ENCODE data around the gene BHMT2. TPM values are rescaled to one million over a fixed set of nuclear protein-coding genes. Genes with fewer than 3 reads are reported as not detected.

The BHMT2 gene
- total RNA-seq, 1 donor from 2014 or later = 4.2 TPM

DNA sequence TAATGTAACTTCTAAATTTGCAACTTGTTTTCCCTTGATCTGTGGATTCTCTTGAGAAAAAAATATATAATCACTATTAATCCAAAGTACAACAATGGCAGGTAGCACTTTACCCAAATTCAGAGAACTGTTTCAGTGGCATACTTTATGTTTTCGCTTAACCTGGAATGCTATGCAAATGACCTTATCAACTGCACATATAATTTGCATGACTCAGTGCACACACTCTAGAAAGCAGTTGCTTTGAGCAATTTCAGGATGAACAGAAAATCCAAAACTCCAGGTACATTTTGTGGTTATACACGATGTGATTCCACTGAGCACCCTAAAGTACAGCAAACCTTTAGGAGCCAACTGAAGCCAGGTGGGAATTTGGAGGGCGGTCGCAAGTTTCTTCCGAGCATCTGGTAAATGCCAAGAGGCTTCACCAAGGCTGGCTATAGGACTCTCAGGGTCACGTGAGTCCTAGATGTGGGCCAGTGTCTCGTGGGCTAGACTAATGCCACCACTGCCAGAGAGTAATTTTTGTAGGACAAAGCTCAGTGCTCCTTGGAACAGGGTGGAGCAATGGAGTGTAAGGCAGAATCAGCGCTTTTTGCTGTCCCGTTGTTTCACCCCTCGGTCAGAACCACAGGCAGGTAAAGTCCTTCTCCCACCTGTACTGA is 37.4 kb upstream of the BHMT2 start:
- Histone ChIP-seq H3K27ac (no peak overlapping the region), H3K36me3 (no peaks in the 10 kb centered on the region), H3K4me1 (no peaks in the 10 kb centered on the region), H3K27me3 (no peaks in the 10 kb centered on the region), H3K9me3 (no peaks in the 10 kb centered on the region), H3K4me3 (no peak overlapping the region)
- TF ChIP-seq, protein P1, sequence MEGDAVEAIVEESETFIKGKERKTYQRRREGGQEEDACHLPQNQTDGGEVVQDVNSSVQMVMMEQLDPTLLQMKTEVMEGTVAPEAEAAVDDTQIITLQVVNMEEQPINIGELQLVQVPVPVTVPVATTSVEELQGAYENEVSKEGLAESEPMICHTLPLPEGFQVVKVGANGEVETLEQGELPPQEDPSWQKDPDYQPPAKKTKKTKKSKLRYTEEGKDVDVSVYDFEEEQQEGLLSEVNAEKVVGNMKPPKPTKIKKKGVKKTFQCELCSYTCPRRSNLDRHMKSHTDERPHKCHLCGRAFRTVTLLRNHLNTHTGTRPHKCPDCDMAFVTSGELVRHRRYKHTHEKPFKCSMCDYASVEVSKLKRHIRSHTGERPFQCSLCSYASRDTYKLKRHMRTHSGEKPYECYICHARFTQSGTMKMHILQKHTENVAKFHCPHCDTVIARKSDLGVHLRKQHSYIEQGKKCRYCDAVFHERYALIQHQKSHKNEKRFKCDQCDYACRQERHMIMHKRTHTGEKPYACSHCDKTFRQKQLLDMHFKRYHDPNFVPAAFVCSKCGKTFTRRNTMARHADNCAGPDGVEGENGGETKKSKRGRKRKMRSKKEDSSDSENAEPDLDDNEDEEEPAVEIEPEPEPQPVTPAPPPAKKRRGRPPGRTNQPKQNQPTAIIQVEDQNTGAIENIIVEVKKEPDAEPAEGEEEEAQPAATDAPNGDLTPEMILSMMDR (IDR thresholded peaks at IDR 0.05) = no peak
- TF ChIP-seq POLR2A (IDR thresholded peaks at IDR 0.05) = no peak
- no peak for TF ChIP-seq POLR2AphosphoS5 (IDR thresholded peaks at IDR 0.05; ENCODE audit: insufficient read depth in 1 of 2, low read depth in 1 of 2)
- DNase-seq (ENCODE audit: extremely low spot score in 2 of 2) = no peak
- intact Hi-C loops (cut with DNase I) = no loop called here

DNA sequence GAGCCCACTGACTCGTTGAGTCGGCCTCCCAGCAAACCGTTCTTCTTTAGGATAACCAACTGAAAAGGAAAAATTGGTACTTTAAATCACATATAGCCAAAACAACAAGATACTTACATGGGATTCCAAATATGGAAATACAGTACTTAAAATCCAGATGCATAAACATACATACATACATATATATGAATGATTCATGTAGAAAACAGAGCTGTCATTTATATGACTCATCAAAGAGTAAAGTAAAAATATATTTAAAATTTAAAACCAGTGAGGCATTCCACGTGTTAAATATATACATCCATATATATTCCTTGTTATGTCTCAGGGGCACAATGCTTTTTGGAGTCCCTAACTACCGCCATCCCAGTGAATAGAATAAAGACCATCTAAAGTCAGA is 36.8 kb upstream of the BHMT2 start:
- Histone ChIP-seq H3K36me3 (no peaks in the 10 kb centered on the region), H3K9me3 (no peaks in the 10 kb centered on the region), H3K4me3 (no peak overlapping the region), H3K27ac (no peak overlapping the region), H3K4me1 (no peaks in the 10 kb centered on the region), H3K27me3 (no peaks in the 10 kb centered on the region)
- no peak for TF ChIP-seq POLR2A (IDR thresholded peaks at IDR 0.05)
- no peak for TF ChIP-seq POLR2AphosphoS5 (IDR thresholded peaks at IDR 0.05; ENCODE audit: insufficient read depth in 1 of 2, low read depth in 1 of 2)
- TF ChIP-seq, protein P1 (IDR thresholded peaks at IDR 0.05) = no peak
- DNase-seq (ENCODE audit: extremely low spot score in 2 of 2) = no peak
- intact Hi-C loops (cut with DNase I) = no loop called here

DNA sequence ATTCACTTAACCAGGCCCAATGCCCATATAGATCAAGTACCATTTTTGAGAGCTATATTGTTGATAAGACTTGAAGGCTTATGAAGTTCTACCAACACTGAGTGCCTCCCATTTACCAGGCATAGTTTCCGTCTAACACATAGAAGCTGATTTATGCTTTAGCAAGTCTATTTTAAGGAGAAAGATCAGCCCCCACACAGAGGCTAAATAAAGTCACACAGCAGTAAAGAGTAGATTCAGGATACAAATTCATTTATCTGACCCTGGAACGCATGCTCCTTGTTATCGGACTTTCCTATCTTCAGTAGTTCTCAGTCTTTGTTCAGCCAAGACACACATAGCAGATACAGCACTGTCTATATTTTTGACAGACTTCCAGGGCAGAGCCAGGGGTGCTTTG is 34.3 kb upstream of the BHMT2 start:
- H3K4me1 ChIP-seq = no peaks in the 10 kb centered on the region
- H3K36me3 ChIP-seq = no peaks in the 10 kb centered on the region
- intact Hi-C loops (cut with DNase I) = no loop called here
- no peaks in the 10 kb centered on the region for H3K27me3 ChIP-seq
- TF ChIP-seq POLR2A (IDR thresholded peaks at IDR 0.05) (no peak), POLR2AphosphoS5 (IDR thresholded peaks at IDR 0.05; ENCODE audit: insufficient read depth in 1 of 2, low read depth in 1 of 2) (no peak)
- TF ChIP-seq, protein P1 (IDR thresholded peaks at IDR 0.05) = no peak
- DNase-seq (ENCODE audit: extremely low spot score in 2 of 2) = no peak
- H3K4me3 ChIP-seq = no peak overlapping the region
- H3K27ac ChIP-seq = no peak overlapping the region
- no peaks in the 10 kb centered on the region for H3K9me3 ChIP-seq

DNA sequence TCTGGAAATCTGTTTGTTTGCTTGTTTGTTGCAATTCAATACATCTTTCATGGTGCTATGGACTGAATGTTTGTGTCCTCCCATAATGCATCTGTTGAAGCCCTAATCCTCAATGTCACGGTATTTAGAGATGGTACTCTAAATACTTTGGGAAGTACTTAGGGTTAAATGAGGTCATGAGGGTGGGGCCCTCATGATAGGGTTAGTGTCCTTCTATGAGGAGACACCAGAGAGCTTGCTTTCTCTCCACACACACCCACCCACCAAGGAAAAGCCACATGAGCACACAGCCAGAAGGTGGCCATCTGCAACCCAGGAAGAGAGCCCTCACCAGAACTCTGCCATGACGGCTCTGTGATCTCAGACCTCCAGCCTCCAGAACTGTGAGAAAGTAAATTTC is 32.8 kb upstream of the BHMT2 start:
- DNase-seq (ENCODE audit: extremely low spot score in 2 of 2) = no peak
- intact Hi-C loops (cut with DNase I) = no loop called here
- TF ChIP-seq POLR2AphosphoS5 (IDR thresholded peaks at IDR 0.05; ENCODE audit: insufficient read depth in 1 of 2, low read depth in 1 of 2) = no peak
- TF ChIP-seq, protein P1 (IDR thresholded peaks at IDR 0.05) = no peak
- TF ChIP-seq POLR2A (IDR thresholded peaks at IDR 0.05) = no peak

DNA sequence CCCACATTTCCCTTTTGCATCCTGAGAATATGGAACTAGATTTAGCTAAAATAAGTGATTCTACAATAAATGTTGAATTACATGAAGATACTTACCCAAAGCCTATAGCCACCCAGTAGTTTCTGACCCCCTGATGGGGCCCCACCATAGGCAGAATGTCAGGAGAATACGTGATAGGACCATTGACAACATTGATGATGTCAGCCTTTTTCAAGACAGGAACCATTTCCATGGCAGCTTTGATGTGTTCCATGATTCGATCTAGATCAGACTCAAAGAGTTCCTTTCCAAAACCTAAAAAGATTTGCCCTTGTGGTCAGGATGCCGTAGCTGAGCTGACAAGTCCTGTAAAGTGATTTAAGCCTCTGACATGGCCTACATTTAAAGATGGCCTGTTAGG is 27.4 kb upstream of the BHMT2 start:
- H3K27ac ChIP-seq = no peak overlapping the region
- no peak overlapping the region for H3K4me3 ChIP-seq
- no peaks in the 10 kb centered on the region for H3K4me1 ChIP-seq
- H3K27me3 ChIP-seq = no peaks in the 10 kb centered on the region
- intact Hi-C loops (cut with DNase I) = no loop called here
- H3K36me3 ChIP-seq = no peaks in the 10 kb centered on the region
- no peak for DNase-seq (ENCODE audit: extremely low spot score in 2 of 2)
- TF ChIP-seq POLR2AphosphoS5 (IDR thresholded peaks at IDR 0.05; ENCODE audit: insufficient read depth in 1 of 2, low read depth in 1 of 2) = no peak
- TF ChIP-seq POLR2A (IDR thresholded peaks at IDR 0.05) = no peak
- TF ChIP-seq, protein P1 (IDR thresholded peaks at IDR 0.05) = no peak
- H3K9me3 ChIP-seq = no peaks in the 10 kb centered on the region

More for the DNA sequence above, 32.8 kb upstream of the BHMT2 start:
- Histone ChIP-seq H3K27me3 (no peaks in the 10 kb centered on the region), H3K4me3 (no peak overlapping the region), H3K4me1 (no peaks in the 10 kb centered on the region), H3K36me3 (no peaks in the 10 kb centered on the region), H3K9me3 (no peaks in the 10 kb centered on the region), H3K27ac (no peak overlapping the region)

Data from vagina (tissue), 2 donors.